ENCODE results near the gene WASL.

DNA sequence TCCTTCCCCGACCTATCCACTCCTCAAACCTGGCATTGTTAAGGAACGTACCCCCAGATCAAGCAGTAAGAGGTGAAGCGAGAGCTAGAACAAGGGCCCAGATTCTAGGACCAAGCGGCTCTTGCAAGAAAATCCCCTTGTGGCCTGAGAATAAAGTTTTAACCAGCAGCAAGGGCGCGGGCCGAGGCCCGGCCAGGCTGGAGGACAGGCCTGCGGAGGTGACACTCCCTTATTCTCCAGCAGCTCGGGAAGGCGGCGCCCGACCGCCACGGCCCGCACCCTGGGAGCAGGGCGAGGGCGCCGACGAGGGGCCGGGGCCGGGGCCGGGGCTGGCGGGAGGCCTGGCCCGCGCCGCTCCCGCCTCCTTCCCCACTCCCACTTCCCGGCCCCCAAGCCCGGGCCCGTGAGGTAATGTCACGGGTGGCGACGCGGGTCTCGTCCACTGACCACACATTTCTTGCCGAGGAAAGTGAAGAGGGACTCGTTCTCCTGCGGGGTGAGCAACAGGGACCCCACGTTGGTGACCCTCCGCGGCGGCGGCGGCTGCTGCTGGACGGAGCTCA is 551 bp downstream of the WASL start:
- no peak for TF ChIP-seq CTCF (IDR thresholded peaks at IDR 0.05)
- TF ChIP-seq TEAD4 (CRISPR knock-in tag; IDR thresholded peaks at IDR 0.05) = no peak
- no peak for TF ChIP-seq CREB1 (CRISPR knock-in tag; IDR thresholded peaks at IDR 0.05)
- no peak for TF ChIP-seq NR1H2 (CRISPR knock-in tag; IDR thresholded peaks at IDR 0.05)
- no peak for TF ChIP-seq KAT7 (CRISPR knock-in tag; IDR thresholded peaks at IDR 0.05; ENCODE audit: borderline replicate concordance)
- TF ChIP-seq, protein P1, sequence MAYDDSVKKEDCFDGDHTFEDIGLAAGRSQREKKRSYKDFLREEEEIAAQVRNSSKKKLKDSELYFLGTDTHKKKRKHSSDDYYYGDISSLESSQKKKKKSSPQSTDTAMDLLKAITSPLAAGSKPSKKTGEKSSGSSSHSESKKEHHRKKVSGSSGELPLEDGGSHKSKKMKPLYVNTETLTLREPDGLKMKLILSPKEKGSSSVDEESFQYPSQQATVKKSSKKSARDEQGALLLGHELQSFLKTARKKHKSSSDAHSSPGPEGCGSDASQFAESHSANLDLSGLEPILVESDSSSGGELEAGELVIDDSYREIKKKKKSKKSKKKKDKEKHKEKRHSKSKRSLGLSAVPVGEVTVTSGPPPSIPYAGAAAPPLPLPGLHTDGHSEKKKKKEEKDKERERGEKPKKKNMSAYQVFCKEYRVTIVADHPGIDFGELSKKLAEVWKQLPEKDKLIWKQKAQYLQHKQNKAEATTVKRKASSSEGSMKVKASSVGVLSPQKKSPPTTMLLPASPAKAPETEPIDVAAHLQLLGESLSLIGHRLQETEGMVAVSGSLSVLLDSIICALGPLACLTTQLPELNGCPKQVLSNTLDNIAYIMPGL (CRISPR knock-in tag; IDR thresholded peaks at IDR 0.05) = no peak
- no peak for TF ChIP-seq ZNF512 (CRISPR knock-in tag; IDR thresholded peaks at IDR 0.05; ENCODE audit: borderline replicate concordance)
- TF ChIP-seq NR2C2 (CRISPR knock-in tag; IDR thresholded peaks at IDR 0.05) = no peak
